HG03175 (cell line): Measurements from ENCODE around the gene CCT5.
"Not testable (repeated sequence)": the region's sequence is repeated elsewhere in the genome, so short reads cannot be mapped to it uniquely, and the experiment has no call there.

Source experiments
- ATAC-seq: cut with Tn5 transposase; IDR thresholded peaks from one replicate; pipeline ENCODE4 v1.9.1; 2021; ENCODE audit warnings: mild to moderate bottlenecking, moderate library complexity; ENCODE audit not compliant: unreplicated experiment

CCT5 gene

GRCh38 chr5:10275460-10275859 lies 25.4 kb downstream of the CCT5 start:
- no peak for ATAC-seq

- no peak for ATAC-seq
Observed at GRCh38 chr5:10275991-10276390, 25.9 kb downstream of the CCT5 start.

- ATAC-seq = no peak
Observed at GRCh38 chr5:10276691-10277090, 26.6 kb downstream of the CCT5 start.

GRCh38 chr5:10277773-10278630 lies 27.9 kb downstream of the CCT5 start:
- ATAC-seq = no peak

- no peak for ATAC-seq
Observed at GRCh38 chr5:10278658-10279279, 28.7 kb downstream of the CCT5 start.

GRCh38 chr5:10279328-10279727 lies 29.2 kb downstream of the CCT5 start:
- ATAC-seq = no peak

- ATAC-seq = no peak
Observed at GRCh38 chr5:10279925-10280720, 30.0 kb downstream of the CCT5 start.

GRCh38 chr5:10283927-10284635 lies 34.0 kb downstream of the CCT5 start:
- peak; percentile 95 for ATAC-seq

GRCh38 chr5:10285362-10285761 lies 35.3 kb downstream of the CCT5 start:
- not testable (repeated sequence) for ATAC-seq

GRCh38 chr5:10286162-10286861 lies 36.2 kb downstream of the CCT5 start:
- no peak for ATAC-seq

- ATAC-seq = no peak
Observed at GRCh38 chr5:10286862-10287227, 36.8 kb downstream of the CCT5 start.

GRCh38 chr5:10288592-10289219 lies 38.6 kb downstream of the CCT5 start:
- ATAC-seq = peak; percentile 58

GRCh38 chr5:10289353-10289752 lies 39.3 kb downstream of the CCT5 start:
- ATAC-seq = no peak

GRCh38 chr5:10289991-10290390 lies 39.9 kb downstream of the CCT5 start:
- no peak for ATAC-seq

- ATAC-seq = no peak
Observed at GRCh38 chr5:10290438-10290837, 40.4 kb downstream of the CCT5 start.

- ATAC-seq = no peak
Observed at GRCh38 chr5:10291692-10292339, 41.7 kb downstream of the CCT5 start.

GRCh38 chr5:10293907-10294662 lies 44.0 kb downstream of the CCT5 start:
- ATAC-seq = no peak

GRCh38 chr5:10295619-10296326 lies 45.7 kb downstream of the CCT5 start:
- no peak for ATAC-seq
